Adrenal gland (tissue), 5 donors: Measurements from ENCODE around the gene KRTAP5-5.

Source experiments
- CTCF ChIP-seq, 6 experiments: fragments of 450-650 bp in 4 of 6; fragments of 200-600 bp in 2 of 6; sonication (generic) in 1 of 6; IDR thresholded peaks; 1 replicate in 5 of 6; 2 replicates in 1 of 6; pipeline versions ENCODE4 v1.5.1 to v1.8.0; 2016 to 2021; ENCODE audit warnings: antibody characterized with exemption in 6 of 6, mild to moderate bottlenecking in 2 of 6, moderate library complexity in 1 of 6
- POLR2A ChIP-seq, 2 donors: fragments of 450-650 bp; IDR thresholded peaks; one replicate each; pipeline ENCODE4 v1.6.1; 2017; ENCODE audit warnings: antibody characterized with exemption in 2 of 2, mild to moderate bottlenecking in 2 of 2, moderate library complexity in 1 of 2
- donor health status: DM: no; HTN: no; CAD: no.

- TF ChIP-seq CTCF (IDR thresholded peaks at IDR 0.05) = no peak
- no peak for TF ChIP-seq POLR2A (IDR thresholded peaks at IDR 0.05)
Observed at GRCh38 chr11:1636291-1636950, 6.8 kb downstream of the KRTAP5-5 start.
